ENCODE data around the gene KCNQ1.

The KCNQ1 gene

DNA sequence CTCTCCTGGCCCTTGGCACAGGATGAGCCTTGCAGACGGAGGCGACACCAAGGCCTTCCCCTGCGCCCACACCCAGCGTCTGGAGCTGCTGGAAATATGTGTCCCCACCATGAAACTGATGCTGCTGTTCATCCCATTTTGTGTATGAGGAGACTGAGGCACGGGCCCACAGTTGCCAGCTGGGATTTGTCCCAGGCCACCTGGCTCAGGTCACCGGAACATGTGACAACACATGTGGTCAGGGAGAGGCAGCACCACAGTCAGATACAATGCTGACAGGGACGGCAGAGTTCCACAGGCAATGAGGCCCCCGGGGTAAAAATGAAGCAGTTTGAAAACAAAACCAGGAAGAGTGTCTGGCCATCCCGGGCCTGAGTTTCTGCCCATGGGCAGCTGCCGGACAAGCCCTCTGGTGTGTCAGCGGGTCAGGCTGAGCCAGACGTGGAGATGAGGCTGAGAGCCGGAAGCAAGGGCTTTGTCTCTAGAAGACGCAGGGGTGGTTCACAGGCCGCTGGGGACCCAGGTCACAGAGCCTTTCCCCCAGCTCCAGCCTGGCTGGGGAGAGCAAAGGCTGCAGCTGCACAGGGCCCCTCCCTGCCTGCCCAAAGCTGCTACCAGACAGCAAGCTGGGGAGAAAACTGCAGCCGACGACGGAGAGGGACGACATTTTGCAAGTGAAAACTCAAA is 360.0 kb downstream of the KCNQ1 start (continued):
- TF ChIP-seq, protein P1, sequence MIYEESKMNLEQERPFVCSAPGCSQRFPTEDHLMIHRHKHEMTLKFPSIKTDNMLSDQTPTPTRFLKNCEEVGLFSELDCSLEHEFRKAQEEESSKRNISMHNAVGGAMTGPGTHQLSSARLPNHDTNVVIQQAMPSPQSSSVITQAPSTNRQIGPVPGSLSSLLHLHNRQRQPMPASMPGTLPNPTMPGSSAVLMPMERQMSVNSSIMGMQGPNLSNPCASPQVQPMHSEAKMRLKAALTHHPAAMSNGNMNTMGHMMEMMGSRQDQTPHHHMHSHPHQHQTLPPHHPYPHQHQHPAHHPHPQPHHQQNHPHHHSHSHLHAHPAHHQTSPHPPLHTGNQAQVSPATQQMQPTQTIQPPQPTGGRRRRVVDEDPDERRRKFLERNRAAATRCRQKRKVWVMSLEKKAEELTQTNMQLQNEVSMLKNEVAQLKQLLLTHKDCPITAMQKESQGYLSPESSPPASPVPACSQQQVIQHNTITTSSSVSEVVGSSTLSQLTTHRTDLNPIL (CRISPR knock-in tag; IDR thresholded peaks at IDR 0.05; ENCODE audit: low read depth): no peak

DNA sequence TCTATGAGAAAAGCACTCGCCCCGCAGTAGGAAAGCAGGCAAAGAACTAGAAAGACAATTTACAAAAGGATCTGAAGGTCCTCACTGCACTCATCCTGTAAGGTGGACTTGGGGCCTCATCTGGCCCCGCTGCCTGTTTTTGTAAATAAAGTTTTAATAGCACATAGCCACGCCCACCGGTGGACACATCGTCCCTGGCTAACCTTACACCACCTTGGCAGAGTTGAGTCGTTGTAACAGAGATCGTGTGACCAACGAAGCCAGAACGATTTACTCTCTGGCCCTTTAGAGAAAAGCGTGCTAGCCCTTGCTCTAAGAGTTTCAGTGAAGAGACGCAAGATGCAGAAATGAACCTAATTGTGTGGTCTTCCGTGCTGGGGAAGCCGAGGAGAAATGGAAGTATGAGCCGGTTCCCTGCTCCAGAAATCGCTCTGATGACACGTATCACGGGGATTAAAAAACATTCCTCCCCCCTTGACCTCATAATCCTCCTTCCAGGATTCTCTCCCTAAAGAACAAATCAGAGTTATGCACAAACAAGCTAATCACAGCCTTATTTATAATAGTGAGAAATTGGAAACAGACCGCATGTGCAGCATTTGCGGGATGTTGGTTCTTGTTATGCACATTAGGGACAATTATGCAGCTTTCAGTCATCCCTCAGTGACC is 360.7 kb downstream of the KCNQ1 start:
- TF ChIP-seq ZC3H10 (CRISPR knock-in tag; IDR thresholded peaks at IDR 0.05) (no peak), SNAI2 (CRISPR knock-in tag; IDR thresholded peaks at IDR 0.05) (no peak)
- no peak for ATAC-seq

- no peak for TF ChIP-seq ESRRG (CRISPR knock-in tag; IDR thresholded peaks at IDR 0.05)
- TF ChIP-seq, protein P1 (CRISPR knock-in tag; IDR thresholded peaks at IDR 0.05; ENCODE audit: low read depth): no peak
- no peak for TF ChIP-seq GLIS3 (CRISPR knock-in tag; IDR thresholded peaks at IDR 0.05)
- TF ChIP-seq TOX (CRISPR knock-in tag; IDR thresholded peaks at IDR 0.05; ENCODE audit: borderline replicate concordance): no peak
- no peak for TF ChIP-seq TCF4 (CRISPR knock-in tag; IDR thresholded peaks at IDR 0.05; ENCODE audit: borderline replicate concordance)
- TF ChIP-seq, protein P2, sequence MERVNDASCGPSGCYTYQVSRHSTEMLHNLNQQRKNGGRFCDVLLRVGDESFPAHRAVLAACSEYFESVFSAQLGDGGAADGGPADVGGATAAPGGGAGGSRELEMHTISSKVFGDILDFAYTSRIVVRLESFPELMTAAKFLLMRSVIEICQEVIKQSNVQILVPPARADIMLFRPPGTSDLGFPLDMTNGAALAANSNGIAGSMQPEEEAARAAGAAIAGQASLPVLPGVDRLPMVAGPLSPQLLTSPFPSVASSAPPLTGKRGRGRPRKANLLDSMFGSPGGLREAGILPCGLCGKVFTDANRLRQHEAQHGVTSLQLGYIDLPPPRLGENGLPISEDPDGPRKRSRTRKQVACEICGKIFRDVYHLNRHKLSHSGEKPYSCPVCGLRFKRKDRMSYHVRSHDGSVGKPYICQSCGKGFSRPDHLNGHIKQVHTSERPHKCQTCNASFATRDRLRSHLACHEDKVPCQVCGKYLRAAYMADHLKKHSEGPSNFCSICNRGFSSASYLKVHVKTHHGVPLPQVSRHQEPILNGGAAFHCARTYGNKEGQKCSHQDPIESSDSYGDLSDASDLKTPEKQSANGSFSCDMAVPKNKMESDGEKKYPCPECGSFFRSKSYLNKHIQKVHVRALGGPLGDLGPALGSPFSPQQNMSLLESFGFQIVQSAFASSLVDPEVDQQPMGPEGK (CRISPR knock-in tag; IDR thresholded peaks at IDR 0.05; ENCODE audit: borderline replicate concordance): no peak
- TF ChIP-seq, protein P3, sequence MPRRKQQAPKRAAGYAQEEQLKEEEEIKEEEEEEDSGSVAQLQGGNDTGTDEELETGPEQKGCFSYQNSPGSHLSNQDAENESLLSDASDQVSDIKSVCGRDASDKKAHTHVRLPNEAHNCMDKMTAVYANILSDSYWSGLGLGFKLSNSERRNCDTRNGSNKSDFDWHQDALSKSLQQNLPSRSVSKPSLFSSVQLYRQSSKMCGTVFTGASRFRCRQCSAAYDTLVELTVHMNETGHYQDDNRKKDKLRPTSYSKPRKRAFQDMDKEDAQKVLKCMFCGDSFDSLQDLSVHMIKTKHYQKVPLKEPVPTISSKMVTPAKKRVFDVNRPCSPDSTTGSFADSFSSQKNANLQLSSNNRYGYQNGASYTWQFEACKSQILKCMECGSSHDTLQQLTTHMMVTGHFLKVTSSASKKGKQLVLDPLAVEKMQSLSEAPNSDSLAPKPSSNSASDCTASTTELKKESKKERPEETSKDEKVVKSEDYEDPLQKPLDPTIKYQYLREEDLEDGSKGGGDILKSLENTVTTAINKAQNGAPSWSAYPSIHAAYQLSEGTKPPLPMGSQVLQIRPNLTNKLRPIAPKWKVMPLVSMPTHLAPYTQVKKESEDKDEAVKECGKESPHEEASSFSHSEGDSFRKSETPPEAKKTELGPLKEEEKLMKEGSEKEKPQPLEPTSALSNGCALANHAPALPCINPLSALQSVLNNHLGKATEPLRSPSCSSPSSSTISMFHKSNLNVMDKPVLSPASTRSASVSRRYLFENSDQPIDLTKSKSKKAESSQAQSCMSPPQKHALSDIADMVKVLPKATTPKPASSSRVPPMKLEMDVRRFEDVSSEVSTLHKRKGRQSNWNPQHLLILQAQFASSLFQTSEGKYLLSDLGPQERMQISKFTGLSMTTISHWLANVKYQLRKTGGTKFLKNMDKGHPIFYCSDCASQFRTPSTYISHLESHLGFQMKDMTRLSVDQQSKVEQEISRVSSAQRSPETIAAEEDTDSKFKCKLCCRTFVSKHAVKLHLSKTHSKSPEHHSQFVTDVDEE (CRISPR knock-in tag; IDR thresholded peaks at IDR 0.05): no peak
- ATAC-seq: no peak
Measured at GRCh38 chr11:2806351-2807024, 361.7 kb downstream of the KCNQ1 start.

- TF ChIP-seq, protein P2 (CRISPR knock-in tag; IDR thresholded peaks at IDR 0.05; ENCODE audit: borderline replicate concordance): no peak
- TF ChIP-seq GLIS3 (CRISPR knock-in tag; IDR thresholded peaks at IDR 0.05): no peak
- TF ChIP-seq ZNF565 (CRISPR knock-in tag; conservative IDR thresholded peaks at IDR 0.05; ENCODE audit: low read depth): no peak
- no peak for TF ChIP-seq TOX (CRISPR knock-in tag; IDR thresholded peaks at IDR 0.05; ENCODE audit: borderline replicate concordance)
- no peak for TF ChIP-seq ISL1 (CRISPR knock-in tag; IDR thresholded peaks at IDR 0.05)
- TF ChIP-seq, protein P3 (CRISPR knock-in tag; IDR thresholded peaks at IDR 0.05): no peak
- TF ChIP-seq CSRNP3 (CRISPR knock-in tag; IDR thresholded peaks at IDR 0.05): no peak
- TF ChIP-seq ZNF70 (CRISPR knock-in tag; IDR thresholded peaks at IDR 0.05): no peak
- no peak for TF ChIP-seq ZFP30 (CRISPR knock-in tag; IDR thresholded peaks at IDR 0.05)
- TF ChIP-seq ESRRG (CRISPR knock-in tag; IDR thresholded peaks at IDR 0.05): no peak
- TF ChIP-seq PPARA (CRISPR knock-in tag; IDR thresholded peaks at IDR 0.05; ENCODE audit: borderline replicate concordance): no peak
- no peak for ATAC-seq
Measured at GRCh38 chr11:2807025-2807681, 362.3 kb downstream of the KCNQ1 start.

Data from SK-N-SH treated with all-trans-retinoic acid at 6 μM for 48 hours (cell line).